Right lobe of liver (tissue), 6 donors: ENCODE results near the gene PRKAA1. TPM values are rescaled to one million over a fixed set of nuclear protein-coding genes. Genes with fewer than 3 reads are reported as not detected.

Experiments used
- ATAC-seq, 4 donors: fragments of 200-7000 bp; cut with Tn5 transposase; one replicate each; pipeline ENCODE4 v1.9.1; 2020; ENCODE audit warnings: mild to moderate bottlenecking in 4 of 4, moderate library complexity in 4 of 4
- DNase-seq, 3 donors: peaks; one replicate each; pipeline ENCODE4 v3.0.0-alpha.2; 2020
- H3K27ac ChIP-seq, 3 donors: fragments of 200-600 bp; one replicate each; pipeline ENCODE4 v1.8.0; 2022
- H3K27me3 ChIP-seq, 2 donors: fragments of 200-600 bp; one replicate each; pipeline ENCODE4 v1.8.0; 2022
- H3K36me3 ChIP-seq, 4 donors: fragments of 200-600 bp; sonication (generic) in 1 of 4; one replicate each; pipeline versions ENCODE4 v1.5.1 to v1.8.0; 2017 to 2022; ENCODE audit warnings: control low read depth in 1 of 4
- H3K4me1 ChIP-seq, 4 donors: fragments of 200-600 bp; sonication (generic) in 1 of 4; one replicate each; pipeline versions ENCODE4 v1.5.1 to v1.8.0; 2017 to 2022; ENCODE audit warnings: control low read depth in 1 of 4
- H3K4me3 ChIP-seq, 3 donors: fragments of 200-600 bp; one replicate each; pipeline ENCODE4 v1.8.0; 2022
- H3K9me3 ChIP-seq, 4 donors: fragments of 200-600 bp; sonication (generic) in 1 of 4; one replicate each; pipeline versions ENCODE4 v1.5.1 to v1.8.0; 2017 to 2022; ENCODE audit warnings: control low read depth in 1 of 4
- POLR2A ChIP-seq: fragments of 450-650 bp; IDR thresholded peaks from one replicate; pipeline ENCODE4 v1.6.1; 2017; ENCODE audit warnings: antibody characterized with exemption, mild to moderate bottlenecking
- WGBS: methylation state at CpG from one replicate; pipeline ENCODE4 v1.1.6; 2018; ENCODE audit warnings: low coverage, low lambda C conversion rate; ENCODE audit not compliant: insufficient coverage; ENCODE audit errors: missing lambda C conversion rate; 5-methylcytosine and 5-hydroxymethylcytosine counted together
- intact Hi-C, 2 donors: fragments of 100-400 bp; cut with DNase I; formaldehyde crosslinking; loops; one replicate each; pipeline versions ENCODE4 v1.11.2 to v1.14.1; 2022
- total RNA-seq, 6 experiments: library from RNA; depleted of rRNA in 2 of 6; stranded (reverse); fragments of >200 nt in 2 of 6; fragmentation: NEBNext Ultra II Directional in 3 of 6; extraction: Animal tissue kit (Norgen Biotek cat#: 25700) in 3 of 6; gene quantifications; one replicate each; pipeline versions ENCODE4 v1.1.0 to v1.2.4, GENCODE V29; 2016 to 2023
- TF ChIP-seq, protein P1 (sequence below), 4 donors: fragments of 200-600 bp in 3 of 4; fragments of 450-650 bp in 1 of 4; IDR thresholded peaks; one replicate each; pipeline versions ENCODE4 v1.5.1 to v1.8.0; 2016 to 2022; ENCODE audit warnings: antibody characterized with exemption in 4 of 4, mild to moderate bottlenecking in 2 of 4
- donor health status: DM: no; HTN: yes; CAD: no.
- donor health status: DM: no; HTN: no; CAD: no.
- donor health status: DM: no; HTN: no; CAD: no.
- donor health status: DM: no; HTN: yes; CAD: no.
- donor health status: DM: no; HTN: yes; CAD: no.

The PRKAA1 gene
- total RNA-seq, 6 experiments from 2014 or later = 36.7 to 82.4 (median 69.9) TPM

DNA sequence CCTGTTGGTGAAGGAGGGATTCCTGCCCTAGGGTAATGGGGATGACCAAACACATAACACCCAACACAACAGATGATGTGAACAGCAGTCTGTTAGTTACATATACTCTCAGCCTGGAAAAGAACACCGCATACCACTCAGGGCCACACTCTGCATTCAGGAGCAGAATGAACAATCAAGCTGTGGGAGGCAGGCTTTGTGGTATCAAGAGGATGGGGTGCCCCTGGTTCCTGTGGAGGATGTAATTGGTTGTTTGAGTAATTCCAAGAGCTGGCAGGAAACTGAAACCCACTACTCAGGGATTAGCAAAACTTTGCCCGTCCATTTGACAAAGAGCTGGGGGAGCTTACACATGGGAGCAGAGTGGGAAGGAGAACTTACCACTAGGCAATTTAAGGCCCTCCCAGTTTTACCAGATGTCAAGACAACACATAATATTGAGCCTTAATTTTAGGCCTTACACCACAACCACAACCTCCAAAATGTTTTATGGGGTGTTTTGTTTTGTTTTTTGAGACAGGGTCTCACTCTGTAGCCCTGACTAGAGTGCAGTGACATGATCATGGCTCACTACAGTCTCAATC, 15.6 kb upstream of the PRKAA1 start:
- H3K36me3 ChIP-seq = no peaks in the 10 kb centered on the region
- H3K4me1 ChIP-seq = no peaks in the 10 kb centered on the region
- 100% methylated on average over 1 of the region's 2 CpGs for WGBS
- intact Hi-C loops = no loop called here
- TF ChIP-seq, protein P1, sequence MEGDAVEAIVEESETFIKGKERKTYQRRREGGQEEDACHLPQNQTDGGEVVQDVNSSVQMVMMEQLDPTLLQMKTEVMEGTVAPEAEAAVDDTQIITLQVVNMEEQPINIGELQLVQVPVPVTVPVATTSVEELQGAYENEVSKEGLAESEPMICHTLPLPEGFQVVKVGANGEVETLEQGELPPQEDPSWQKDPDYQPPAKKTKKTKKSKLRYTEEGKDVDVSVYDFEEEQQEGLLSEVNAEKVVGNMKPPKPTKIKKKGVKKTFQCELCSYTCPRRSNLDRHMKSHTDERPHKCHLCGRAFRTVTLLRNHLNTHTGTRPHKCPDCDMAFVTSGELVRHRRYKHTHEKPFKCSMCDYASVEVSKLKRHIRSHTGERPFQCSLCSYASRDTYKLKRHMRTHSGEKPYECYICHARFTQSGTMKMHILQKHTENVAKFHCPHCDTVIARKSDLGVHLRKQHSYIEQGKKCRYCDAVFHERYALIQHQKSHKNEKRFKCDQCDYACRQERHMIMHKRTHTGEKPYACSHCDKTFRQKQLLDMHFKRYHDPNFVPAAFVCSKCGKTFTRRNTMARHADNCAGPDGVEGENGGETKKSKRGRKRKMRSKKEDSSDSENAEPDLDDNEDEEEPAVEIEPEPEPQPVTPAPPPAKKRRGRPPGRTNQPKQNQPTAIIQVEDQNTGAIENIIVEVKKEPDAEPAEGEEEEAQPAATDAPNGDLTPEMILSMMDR (IDR thresholded peaks at IDR 0.05) = no peak
- TF ChIP-seq POLR2A = no peak
- ATAC-seq (no peak), DNase-seq (no peak)
- H3K9me3 ChIP-seq = no peaks in the 10 kb centered on the region
- no peaks in the 10 kb centered on the region for H3K27me3 ChIP-seq
- H3K4me3 ChIP-seq = no peak overlapping the region
- H3K27ac ChIP-seq = no peak overlapping the region

DNA sequence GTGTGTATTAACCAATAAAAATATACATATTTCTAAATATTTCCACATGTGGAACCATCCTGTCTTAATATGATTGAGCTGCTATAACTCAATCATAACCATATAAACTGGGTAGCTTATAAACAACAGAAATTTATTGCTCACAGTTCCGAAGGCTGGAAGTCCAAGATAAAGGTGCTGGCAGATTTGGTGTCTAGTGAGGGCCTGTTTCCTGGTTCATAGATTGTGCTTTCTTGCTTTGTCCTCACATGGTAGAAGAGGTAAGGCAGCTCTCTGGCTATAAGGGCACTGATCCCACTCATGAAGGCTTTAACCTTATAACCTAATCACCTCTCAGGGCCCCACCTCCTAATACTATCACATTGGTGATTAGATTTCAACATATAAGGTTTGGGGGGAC, 14.0 kb upstream of the PRKAA1 start:
- H3K4me1 ChIP-seq = no peaks in the 10 kb centered on the region
- DNase-seq (no peak), ATAC-seq (no peak)
- 27% methylated on average over 1 of the region's 1 CpG for WGBS
- no peaks in the 10 kb centered on the region for H3K27me3 ChIP-seq
- H3K27ac ChIP-seq = no peak overlapping the region
- intact Hi-C loops = no loop called here
- H3K36me3 ChIP-seq = no peaks in the 10 kb centered on the region
- TF ChIP-seq, protein P1 (IDR thresholded peaks at IDR 0.05) = no peak
- TF ChIP-seq POLR2A = no peak
- no peaks in the 10 kb centered on the region for H3K9me3 ChIP-seq
- H3K4me3 ChIP-seq = no peak overlapping the region

DNA sequence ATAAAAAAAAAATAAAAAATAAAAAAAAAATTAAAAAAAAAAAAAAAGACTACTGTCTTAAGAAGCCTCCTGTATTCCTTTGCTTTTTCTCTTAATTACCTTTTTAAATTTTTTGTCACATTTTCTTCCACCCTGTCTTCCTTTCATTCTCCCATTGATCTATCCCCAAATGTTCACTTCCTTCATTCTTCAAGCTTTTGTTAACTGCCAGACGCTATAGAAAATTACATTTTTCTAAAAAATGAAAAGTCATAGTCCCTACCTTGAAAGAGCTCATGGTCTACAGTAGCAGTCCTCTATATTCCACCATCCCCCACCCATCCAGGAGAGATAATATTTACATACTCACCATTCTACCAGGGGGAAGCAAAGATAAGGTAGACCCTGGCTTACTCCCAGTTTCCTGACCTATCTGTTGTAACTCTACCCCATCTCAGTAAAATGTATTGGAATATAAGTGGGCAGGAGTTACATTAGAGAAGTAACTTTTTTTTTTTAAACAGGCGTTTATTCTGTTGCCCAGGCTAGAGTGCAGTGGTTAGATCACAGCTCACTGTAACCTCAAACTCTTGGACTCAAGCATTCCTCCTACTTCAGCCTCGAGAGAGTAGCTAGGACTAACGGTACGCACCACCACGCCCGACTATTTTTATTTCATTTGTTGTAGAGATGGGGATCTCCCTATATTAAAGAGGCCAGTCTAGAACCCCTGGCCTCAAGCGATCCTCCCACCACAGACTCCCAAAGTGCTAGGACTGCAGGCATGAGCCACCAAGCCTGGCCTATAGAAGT, 3.8 kb upstream of the PRKAA1 start:
- no peaks in the 10 kb centered on the region for H3K36me3 ChIP-seq
- H3K27ac ChIP-seq = no peak overlapping the region
- H3K4me1 ChIP-seq = no peaks in the 10 kb centered on the region
- WGBS = 86% methylated on average over 8 of the region's 8 CpGs
- no peak for DNase-seq
- intact Hi-C loops = no loop called here
- TF ChIP-seq, protein P1 (IDR thresholded peaks at IDR 0.05) = no peak
- no peak for TF ChIP-seq POLR2A
- H3K4me3 ChIP-seq = no peak overlapping the region
- ATAC-seq = no peak
- no peaks in the 10 kb centered on the region for H3K9me3 ChIP-seq
- H3K27me3 ChIP-seq = no peaks in the 10 kb centered on the region

DNA sequence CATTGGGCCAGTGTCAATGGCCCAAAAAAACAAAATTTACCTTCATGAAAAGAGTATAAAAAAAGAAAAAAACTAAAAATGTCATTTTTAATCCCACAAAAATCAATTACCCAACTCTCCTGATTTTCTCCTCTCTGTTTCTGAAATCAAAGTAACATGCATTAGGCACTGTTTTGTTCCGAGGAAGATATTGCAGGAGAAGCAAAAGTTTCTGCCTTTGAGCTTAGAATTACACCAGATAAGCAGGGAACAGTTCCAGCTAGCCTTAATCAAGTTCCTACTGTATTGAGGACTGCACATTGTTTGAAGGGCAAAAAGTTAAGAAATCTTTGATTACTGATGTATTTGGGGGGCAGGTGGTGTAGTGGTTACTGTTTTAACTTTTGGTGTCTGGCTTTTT, 1.1 kb upstream of the PRKAA1 start:
- Histone ChIP-seq H3K36me3 (no peaks in the 10 kb centered on the region), H3K27ac (no peak overlapping the region), H3K27me3 (no peaks in the 10 kb centered on the region), H3K4me3 (peak overlapping the region in 1 of 3 donors; percentile 92), H3K9me3 (no peaks in the 10 kb centered on the region), H3K4me1 (peaks cover 0 to 18% (median 5%) of the 10 kb centered on the region in 4 donors)
- TF ChIP-seq, protein P1 (IDR thresholded peaks at IDR 0.05) = no peak
- no peak for TF ChIP-seq POLR2A
- ATAC-seq (no peak), DNase-seq (no peak)
- WGBS = 0% methylated on average over 1 of the region's 1 CpG
- intact Hi-C loops = no loop called here
